A549 (cell line): ENCODE results near the gene ADNP2. TPM values are rescaled to one million over a fixed set of nuclear protein-coding genes. Genes with fewer than 3 reads are reported as not detected.

Experiments
- ATAC-seq, 2 experiments: fragments of 200-7000 bp in 1 of 2; fragments of >200 bp in 1 of 2; cut with Nextera tagmentation in 1 of 2; cut with Tn5 transposase in 1 of 2; 3 replicates each; pipeline versions ENCODE4 v1.8.0 to v1.9.1; 2018 to 2020; ENCODE audit warnings: mild to moderate bottlenecking in 1 of 2, moderate library complexity in 1 of 2
- CTCF ChIA-PET: fragments of 300-600 bp; sonication (Branson Sonifier 250); formaldehyde crosslinking; extraction: SDS; loops from one replicate; lab custom pipeline; 2021; ENCODE audit warnings: antibody characterized with exemption, inconsistent platforms; lab: Yijun Ruan, JAX
- POLR2A ChIA-PET: fragments of 350-600 bp; formaldehyde crosslinking; extraction: SDS; loops from one replicate; lab custom pipeline; 2021; ENCODE audit warnings: antibody characterized with exemption, inconsistent platforms; lab: Yijun Ruan, JAX
- DNase-seq, 2 experiments: peaks; one replicate each; pipeline versions ENCODE4 v3.0.0 to v3.0.0-alpha.2; 2011 to 2016; ENCODE audit warnings: low read depth in 1 of 2, low spot score in 1 of 2
- FAIRE-seq: peaks from 2 replicates; lab custom pipeline; 2011; peaks lifted over from hg19 to GRCh38; lab: Jason Lieb, UNC
- H3K27ac ChIP-seq, 2 experiments: fragments of >200 bp; sonication (Bioruptor Twin); formaldehyde crosslinking; 3 replicates each; pipeline ENCODE4 v1.5.1; 2016 to 2017
- H3K4me1 ChIP-seq: fragments of >200 bp; sonication (Bioruptor Twin); formaldehyde crosslinking; 3 replicates; pipeline ENCODE4 v1.6.1; 2016
- H3K4me2 ChIP-seq: fragments of >200 bp; sonication (Bioruptor Twin); formaldehyde crosslinking; 3 replicates; pipeline ENCODE4 v1.6.1; 2016
- H3K4me3 ChIP-seq: fragments of >200 bp; sonication (Bioruptor Twin); formaldehyde crosslinking; 3 replicates; pipeline ENCODE4 v1.5.1; 2016
- H3K9me3 ChIP-seq: fragments of >200 bp; sonication (Bioruptor Twin); formaldehyde crosslinking; 3 replicates; pipeline ENCODE4 v1.6.1; 2016
- BHLHE40 ChIP-seq: IDR thresholded peaks from 2 replicates; pipeline ENCODE4 v1.6.1; 2012; ENCODE audit warnings: low read depth, low read length, inconsistent platforms
- CBX2 ChIP-seq: fragments of 200-600 bp; sonication (generic); IDR thresholded peaks from 2 replicates; pipeline ENCODE4 v1.6.1; 2016; ENCODE audit warnings: low read depth, mild to moderate bottlenecking, borderline replicate concordance
- CEBPB ChIP-seq, 2 experiments: fragments of >200 bp in 1 of 2; sonication (Bioruptor Twin) in 1 of 2; formaldehyde crosslinking in 1 of 2; IDR thresholded peaks; 2 replicates each; pipeline ENCODE4 v1.6.1; 2012 to 2016
- CHD2 ChIP-seq: fragments of 150-350 bp; IDR thresholded peaks from 2 replicates; pipeline ENCODE4 v1.6.1; 2014; ENCODE audit warnings: low read length; ENCODE audit not compliant: partially characterized antibody
- EP300 ChIP-seq, 2 experiments: fragments of >200 bp; sonication (Bioruptor Twin); formaldehyde crosslinking; IDR thresholded peaks; 2 replicates in 1 of 2; 3 replicates in 1 of 2; pipeline ENCODE4 v1.6.1; 2016 to 2017
- FOSB ChIP-seq: fragments of 250-450 bp; sonication (Bioruptor Pico); IDR thresholded peaks from 2 replicates; pipeline ENCODE4 v1.5.0; 2020; ENCODE audit warnings: mild to moderate bottlenecking, moderate library complexity
- FOXS1 ChIP-seq: fragments of 250-450 bp; sonication (Bioruptor Pico); IDR thresholded peaks from 2 replicates; pipeline ENCODE4 v1.5.0; 2020; ENCODE audit warnings: mild to moderate bottlenecking, moderate library complexity
- GATA3 ChIP-seq: IDR thresholded peaks from 2 replicates; pipeline ENCODE4 v1.6.1; 2012; ENCODE audit warnings: borderline replicate concordance
- JUNB ChIP-seq: fragments of >200 bp; sonication (Bioruptor Twin); formaldehyde crosslinking; IDR thresholded peaks from 2 replicates; pipeline ENCODE4 v1.6.1; 2016
- KDM5A ChIP-seq: fragments of 200-600 bp; sonication (generic); IDR thresholded peaks from 2 replicates; pipeline ENCODE4 v1.6.1; 2016; ENCODE audit warnings: antibody characterized with exemption, mild to moderate bottlenecking
- POLR2A ChIP-seq: IDR thresholded peaks from 2 replicates; pipeline ENCODE4 v1.6.1; 2012; ENCODE audit warnings: mild to moderate bottlenecking, low read length
- RAD21 ChIP-seq, 2 experiments: fragments of >200 bp in 1 of 2; sonication (Bioruptor Twin) in 1 of 2; formaldehyde crosslinking in 1 of 2; IDR thresholded peaks in 1 of 2; conservative IDR thresholded peaks in 1 of 2; 2 replicates in 1 of 2; 3 replicates in 1 of 2; pipeline ENCODE4 v1.6.1; 2012 to 2018; ENCODE audit warnings: inconsistent platforms in 1 of 2
- RCOR1 ChIP-seq: fragments of 150-350 bp; IDR thresholded peaks from 2 replicates; pipeline ENCODE4 v1.6.1; 2014; ENCODE audit warnings: antibody characterized with exemption, low read length, low read depth
- RFX5 ChIP-seq: fragments of 450-650 bp; IDR thresholded peaks from 2 replicates; pipeline ENCODE4 v1.7.1; 2014; ENCODE audit warnings: antibody characterized with exemption, mild to moderate bottlenecking, moderate library complexity
- SMC3 ChIP-seq: fragments of >200 bp; sonication (Bioruptor Twin); formaldehyde crosslinking; IDR thresholded peaks from 3 replicates; pipeline ENCODE4 v1.6.1; 2018; ENCODE audit warnings: inconsistent platforms
- SREBF2 ChIP-seq: fragments of 450-650 bp; IDR thresholded peaks from 2 replicates; pipeline ENCODE4 v1.6.1; 2014; ENCODE audit warnings: mild to moderate bottlenecking, moderate library complexity
- TFCP2L1 ChIP-seq: fragments of 250-450 bp; sonication (Bioruptor Pico); IDR thresholded peaks from 2 replicates; pipeline ENCODE4 v1.5.0; 2021; ENCODE audit warnings: mild to moderate bottlenecking
- TP53 ChIP-seq: fragments of 250-450 bp; sonication (Bioruptor Pico); IDR thresholded peaks from 2 replicates; pipeline ENCODE4 v1.5.0; 2021; ENCODE audit warnings: mild to moderate bottlenecking, moderate library complexity
- ZC3H11A ChIP-seq: fragments of 450-650 bp; IDR thresholded peaks from 2 replicates; pipeline ENCODE4 v1.6.1; 2014; ENCODE audit warnings: antibody characterized with exemption, mild to moderate bottlenecking
- ZFP36 ChIP-seq: fragments of 450-650 bp; IDR thresholded peaks from 2 replicates; pipeline ENCODE4 v1.6.1; 2014; ENCODE audit warnings: borderline replicate concordance; ENCODE audit not compliant: partially characterized antibody
- WGBS: methylation state at CpG from one replicate; pipeline ENCODE4 v1.1.6; 2017; ENCODE audit errors: missing lambda C conversion rate; 5-methylcytosine and 5-hydroxymethylcytosine counted together
- polyA plus RNA-seq, 4 experiments: library from polyadenylated mRNA; depleted of rRNA in 3 of 4; stranded (reverse); fragments of >200 nt; fragmentation: RNase III in 1 of 4; extraction: RNeasy Plus Mini Kit Qiagen cat#74134 plus additional on column Dnase treatment in 1 of 4; gene quantifications; 2 replicates in 3 of 4; 3 replicates in 1 of 4; pipeline ENCODE4 v1.2.3, GENCODE V29; 2011 to 2017
- TF ChIP-seq, protein P1 (sequence below): fragments of 450-650 bp; IDR thresholded peaks from 2 replicates; pipeline ENCODE4 v1.6.1; 2014; ENCODE audit warnings: antibody characterized with exemption
- TF ChIP-seq, protein P2 (sequence below): IDR thresholded peaks from 2 replicates; pipeline ENCODE4 v1.6.1; 2012; ENCODE audit warnings: low read depth, borderline replicate concordance
- TF ChIP-seq, protein P3 (sequence below): fragments of >200 bp; sonication (Bioruptor Twin); formaldehyde crosslinking; IDR thresholded peaks from 3 replicates; pipeline ENCODE4 v1.5.1; 2016
- TF ChIP-seq, protein P4 (sequence below): fragments of 150-350 bp; IDR thresholded peaks from 2 replicates; pipeline ENCODE4 v1.6.1; 2014; ENCODE audit warnings: low read depth, mild to moderate bottlenecking, low read length
- TF ChIP-seq, protein P5 (sequence below): fragments of 250-450 bp; sonication (Bioruptor Pico); IDR thresholded peaks from 2 replicates; pipeline ENCODE4 v1.5.0; 2021; ENCODE audit warnings: mild to moderate bottlenecking, moderate library complexity, borderline replicate concordance
- TF ChIP-seq, protein P6 (sequence below): fragments of >200 bp; sonication (Bioruptor Twin); formaldehyde crosslinking; IDR thresholded peaks from 3 replicates; pipeline ENCODE4 v1.6.1; 2016
- TF ChIP-seq, protein P7 (sequence below): fragments of >200 bp; sonication (Bioruptor Twin); formaldehyde crosslinking; IDR thresholded peaks from 2 replicates; pipeline ENCODE4 v1.6.1; 2016

The ADNP2 gene
- polyA plus RNA-seq, 2 of the 4 experiments (the other 2 are of a cell fraction): 9.8 to 9.9 TPM

DNA sequence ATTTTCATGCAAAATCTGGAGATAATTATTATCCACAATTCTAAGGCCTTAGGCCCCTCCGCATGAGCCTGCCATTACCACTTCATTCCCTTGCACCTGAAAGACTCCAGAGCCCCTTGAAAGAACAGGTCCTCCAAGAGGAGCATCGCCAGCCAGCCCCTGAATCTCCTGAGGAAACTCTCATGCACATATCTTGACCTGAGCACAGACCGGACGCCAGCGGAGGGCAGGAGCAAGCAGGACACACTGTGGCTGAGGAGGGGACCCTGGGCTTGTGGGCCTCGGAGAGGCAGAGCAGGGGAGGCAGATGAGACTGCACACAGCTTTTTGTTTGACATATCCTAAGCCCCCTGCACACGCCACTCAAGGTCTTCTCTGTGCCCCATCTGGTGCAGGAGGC is 13.6 kb upstream of the ADNP2 start:
- 58% methylated on average over 7 of the region's 7 CpGs for WGBS
- CTCF ChIA-PET: interaction anchor here (1.2 kb wide), 1 partner anchor 29 kb away, joined by 5 read pairs; no protein-coding TSS in a partner anchor
- no peak overlapping the region for H3K4me3 ChIP-seq

DNA sequence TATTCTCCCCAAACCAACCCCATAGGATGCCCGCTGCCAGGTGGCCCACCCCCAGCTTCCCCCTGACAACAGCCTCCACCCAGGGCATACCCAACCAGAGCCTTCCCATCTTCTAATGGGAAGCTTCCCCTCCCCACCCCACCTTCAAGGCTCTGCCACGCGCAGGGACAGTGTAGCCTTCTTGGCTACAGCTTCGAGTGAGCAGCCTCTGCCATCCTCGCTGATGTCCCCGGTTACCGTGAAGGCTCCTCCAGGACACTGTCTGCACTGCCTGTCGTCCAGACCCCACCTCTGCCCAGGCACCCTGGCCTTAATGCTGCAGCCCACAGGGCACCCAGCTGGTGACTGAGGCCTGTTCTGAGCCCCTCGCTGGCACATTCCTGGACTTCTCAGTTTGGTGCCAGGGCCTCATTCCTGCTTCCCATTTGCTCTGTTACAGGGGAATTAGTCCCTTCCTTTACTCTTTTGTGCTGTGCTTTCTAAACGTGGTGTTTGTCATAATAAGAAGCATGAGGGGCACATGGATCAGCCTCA is 13.0 kb upstream of the ADNP2 start:
- Histone ChIP-seq H3K9me3 (no peaks in the 10 kb centered on the region; the same call in 2 of the 3 replicates), H3K4me3 (no peak overlapping the region), H3K27ac (no peak overlapping the region), H3K4me1 (no peaks in the 10 kb centered on the region), H3K4me2 (no peak overlapping the region)
- CTCF ChIA-PET: interaction anchor here (1.2 kb wide), 1 partner anchor 30 kb away, joined by 5 read pairs; no protein-coding TSS in a partner anchor
- no peak for TF ChIP-seq ZC3H11A
- TF ChIP-seq FOSB (CRISPR knock-in tag): no peak
- TF ChIP-seq ZFP36: no peak
- no peak for TF ChIP-seq CBX2
- TF ChIP-seq, protein P1, sequence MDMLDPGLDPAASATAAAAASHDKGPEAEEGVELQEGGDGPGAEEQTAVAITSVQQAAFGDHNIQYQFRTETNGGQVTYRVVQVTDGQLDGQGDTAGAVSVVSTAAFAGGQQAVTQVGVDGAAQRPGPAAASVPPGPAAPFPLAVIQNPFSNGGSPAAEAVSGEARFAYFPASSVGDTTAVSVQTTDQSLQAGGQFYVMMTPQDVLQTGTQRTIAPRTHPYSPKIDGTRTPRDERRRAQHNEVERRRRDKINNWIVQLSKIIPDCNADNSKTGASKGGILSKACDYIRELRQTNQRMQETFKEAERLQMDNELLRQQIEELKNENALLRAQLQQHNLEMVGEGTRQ: no peak
- no peak for TF ChIP-seq EP300 (IDR thresholded peaks at IDR 0.05)
- TF ChIP-seq, protein P2, sequence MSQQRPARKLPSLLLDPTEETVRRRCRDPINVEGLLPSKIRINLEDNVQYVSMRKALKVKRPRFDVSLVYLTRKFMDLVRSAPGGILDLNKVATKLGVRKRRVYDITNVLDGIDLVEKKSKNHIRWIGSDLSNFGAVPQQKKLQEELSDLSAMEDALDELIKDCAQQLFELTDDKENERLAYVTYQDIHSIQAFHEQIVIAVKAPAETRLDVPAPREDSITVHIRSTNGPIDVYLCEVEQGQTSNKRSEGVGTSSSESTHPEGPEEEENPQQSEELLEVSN: no peak
- TF ChIP-seq, protein P3, sequence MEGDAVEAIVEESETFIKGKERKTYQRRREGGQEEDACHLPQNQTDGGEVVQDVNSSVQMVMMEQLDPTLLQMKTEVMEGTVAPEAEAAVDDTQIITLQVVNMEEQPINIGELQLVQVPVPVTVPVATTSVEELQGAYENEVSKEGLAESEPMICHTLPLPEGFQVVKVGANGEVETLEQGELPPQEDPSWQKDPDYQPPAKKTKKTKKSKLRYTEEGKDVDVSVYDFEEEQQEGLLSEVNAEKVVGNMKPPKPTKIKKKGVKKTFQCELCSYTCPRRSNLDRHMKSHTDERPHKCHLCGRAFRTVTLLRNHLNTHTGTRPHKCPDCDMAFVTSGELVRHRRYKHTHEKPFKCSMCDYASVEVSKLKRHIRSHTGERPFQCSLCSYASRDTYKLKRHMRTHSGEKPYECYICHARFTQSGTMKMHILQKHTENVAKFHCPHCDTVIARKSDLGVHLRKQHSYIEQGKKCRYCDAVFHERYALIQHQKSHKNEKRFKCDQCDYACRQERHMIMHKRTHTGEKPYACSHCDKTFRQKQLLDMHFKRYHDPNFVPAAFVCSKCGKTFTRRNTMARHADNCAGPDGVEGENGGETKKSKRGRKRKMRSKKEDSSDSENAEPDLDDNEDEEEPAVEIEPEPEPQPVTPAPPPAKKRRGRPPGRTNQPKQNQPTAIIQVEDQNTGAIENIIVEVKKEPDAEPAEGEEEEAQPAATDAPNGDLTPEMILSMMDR: no peak
- TF ChIP-seq, protein P4, sequence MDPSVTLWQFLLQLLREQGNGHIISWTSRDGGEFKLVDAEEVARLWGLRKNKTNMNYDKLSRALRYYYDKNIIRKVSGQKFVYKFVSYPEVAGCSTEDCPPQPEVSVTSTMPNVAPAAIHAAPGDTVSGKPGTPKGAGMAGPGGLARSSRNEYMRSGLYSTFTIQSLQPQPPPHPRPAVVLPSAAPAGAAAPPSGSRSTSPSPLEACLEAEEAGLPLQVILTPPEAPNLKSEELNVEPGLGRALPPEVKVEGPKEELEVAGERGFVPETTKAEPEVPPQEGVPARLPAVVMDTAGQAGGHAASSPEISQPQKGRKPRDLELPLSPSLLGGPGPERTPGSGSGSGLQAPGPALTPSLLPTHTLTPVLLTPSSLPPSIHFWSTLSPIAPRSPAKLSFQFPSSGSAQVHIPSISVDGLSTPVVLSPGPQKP: no peak
- TF ChIP-seq TFCP2L1 (CRISPR knock-in tag): no peak
- TF ChIP-seq POLR2A: no peak
- TF ChIP-seq JUNB: no peak
- ATAC-seq: no peak
- no peak for DNase-seq
- no peak for FAIRE-seq
- WGBS: 63% methylated on average over 5 of the region's 10 CpGs
- POLR2A ChIA-PET: no interaction called here

More for the DNA sequence above, 13.6 kb upstream of the ADNP2 start:
- POLR2A ChIA-PET: no interaction called here
- H3K4me2 ChIP-seq: no peak overlapping the region
- TF ChIP-seq CBX2 (no peak), RFX5 (no peak), KDM5A (no peak), CEBPB (IDR thresholded peaks at IDR 0.05) (no peak), EP300 (IDR thresholded peaks at IDR 0.05) (no peak), RAD21 (conservative IDR thresholded peaks at IDR 0.05 in 1 of 2, IDR thresholded peaks at IDR 0.05 in 1 of 2) (no peak), GATA3 (no peak), FOXS1 (no peak), SREBF2 (no peak), BHLHE40 (no peak), ZC3H11A (no peak), TP53 (no peak), SMC3 (no peak), CHD2 (no peak), RCOR1 (no peak)
- TF ChIP-seq, protein P5, sequence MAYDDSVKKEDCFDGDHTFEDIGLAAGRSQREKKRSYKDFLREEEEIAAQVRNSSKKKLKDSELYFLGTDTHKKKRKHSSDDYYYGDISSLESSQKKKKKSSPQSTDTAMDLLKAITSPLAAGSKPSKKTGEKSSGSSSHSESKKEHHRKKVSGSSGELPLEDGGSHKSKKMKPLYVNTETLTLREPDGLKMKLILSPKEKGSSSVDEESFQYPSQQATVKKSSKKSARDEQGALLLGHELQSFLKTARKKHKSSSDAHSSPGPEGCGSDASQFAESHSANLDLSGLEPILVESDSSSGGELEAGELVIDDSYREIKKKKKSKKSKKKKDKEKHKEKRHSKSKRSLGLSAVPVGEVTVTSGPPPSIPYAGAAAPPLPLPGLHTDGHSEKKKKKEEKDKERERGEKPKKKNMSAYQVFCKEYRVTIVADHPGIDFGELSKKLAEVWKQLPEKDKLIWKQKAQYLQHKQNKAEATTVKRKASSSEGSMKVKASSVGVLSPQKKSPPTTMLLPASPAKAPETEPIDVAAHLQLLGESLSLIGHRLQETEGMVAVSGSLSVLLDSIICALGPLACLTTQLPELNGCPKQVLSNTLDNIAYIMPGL (CRISPR knock-in tag): no peak
- TF ChIP-seq, protein P6, sequence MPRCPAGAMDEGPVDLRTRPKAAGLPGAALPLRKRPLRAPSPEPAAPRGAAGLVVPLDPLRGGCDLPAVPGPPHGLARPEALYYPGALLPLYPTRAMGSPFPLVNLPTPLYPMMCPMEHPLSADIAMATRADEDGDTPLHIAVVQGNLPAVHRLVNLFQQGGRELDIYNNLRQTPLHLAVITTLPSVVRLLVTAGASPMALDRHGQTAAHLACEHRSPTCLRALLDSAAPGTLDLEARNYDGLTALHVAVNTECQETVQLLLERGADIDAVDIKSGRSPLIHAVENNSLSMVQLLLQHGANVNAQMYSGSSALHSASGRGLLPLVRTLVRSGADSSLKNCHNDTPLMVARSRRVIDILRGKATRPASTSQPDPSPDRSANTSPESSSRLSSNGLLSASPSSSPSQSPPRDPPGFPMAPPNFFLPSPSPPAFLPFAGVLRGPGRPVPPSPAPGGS: no peak
- TF ChIP-seq, protein P7, sequence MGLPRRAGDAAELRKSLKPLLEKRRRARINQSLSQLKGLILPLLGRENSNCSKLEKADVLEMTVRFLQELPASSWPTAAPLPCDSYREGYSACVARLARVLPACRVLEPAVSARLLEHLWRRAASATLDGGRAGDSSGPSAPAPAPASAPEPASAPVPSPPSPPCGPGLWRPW: no peak
- TF ChIP-seq, protein P4: no peak
- no peak for ATAC-seq
- no peaks in the 10 kb centered on the region for H3K4me1 ChIP-seq
- H3K27ac ChIP-seq: no peak overlapping the region
- no peak for DNase-seq
- FAIRE-seq: no peak
- H3K9me3 ChIP-seq: no peaks in the 10 kb centered on the region; the same call in 2 of the 3 replicates
